Astrocyte of the cerebellum (primary cell): Measurements from ENCODE around the gene TMEM132D.

Experiments used
- DNase-seq: peaks from one replicate; pipeline ENCODE4 v3.0.0-alpha.2; 2011; ENCODE audit warnings: low read depth
- H3K4me3 ChIP-seq: 2 replicates; pipeline ENCODE4 v1.5.1; 2011; ENCODE audit warnings: mild to moderate bottlenecking, low read depth, low read length, moderate library complexity
- in situ Hi-C: cut with HindIII; loops from 2 replicates; pipeline ENCODE4 v1.10.0; 2017; ENCODE audit warnings: low sequenced_read_pairs
- TF ChIP-seq, protein P1 (sequence below): IDR thresholded peaks from 2 replicates; pipeline ENCODE4 v1.5.1; 2012; ENCODE audit warnings: low read length, low read depth, moderate library complexity, mild to moderate bottlenecking; ENCODE audit errors: missing control alignments

TMEM132D gene

DNA sequence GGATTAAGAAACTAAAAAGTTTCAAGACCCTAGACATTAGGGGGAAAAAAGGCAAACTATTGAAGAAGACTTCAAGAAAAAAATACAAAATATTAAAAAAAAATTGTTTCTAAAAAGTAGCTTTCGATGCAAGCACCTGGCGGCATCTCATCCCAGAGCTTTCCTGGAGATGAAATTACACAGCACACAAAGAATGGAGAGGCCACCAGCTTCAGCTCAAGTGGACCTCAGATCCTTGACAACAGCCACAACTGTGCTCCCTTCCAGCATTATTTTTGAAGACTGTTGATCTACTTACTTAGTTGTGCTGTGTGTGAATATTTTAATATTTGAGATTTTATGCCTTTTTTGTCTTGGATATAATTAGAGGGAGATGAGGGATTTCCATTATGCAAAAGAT, 571.5 kb downstream of the TMEM132D start:
- no peak overlapping the region for H3K4me3 ChIP-seq
- in situ Hi-C loops: no loop called here
- no peak for DNase-seq
- TF ChIP-seq, protein P1, sequence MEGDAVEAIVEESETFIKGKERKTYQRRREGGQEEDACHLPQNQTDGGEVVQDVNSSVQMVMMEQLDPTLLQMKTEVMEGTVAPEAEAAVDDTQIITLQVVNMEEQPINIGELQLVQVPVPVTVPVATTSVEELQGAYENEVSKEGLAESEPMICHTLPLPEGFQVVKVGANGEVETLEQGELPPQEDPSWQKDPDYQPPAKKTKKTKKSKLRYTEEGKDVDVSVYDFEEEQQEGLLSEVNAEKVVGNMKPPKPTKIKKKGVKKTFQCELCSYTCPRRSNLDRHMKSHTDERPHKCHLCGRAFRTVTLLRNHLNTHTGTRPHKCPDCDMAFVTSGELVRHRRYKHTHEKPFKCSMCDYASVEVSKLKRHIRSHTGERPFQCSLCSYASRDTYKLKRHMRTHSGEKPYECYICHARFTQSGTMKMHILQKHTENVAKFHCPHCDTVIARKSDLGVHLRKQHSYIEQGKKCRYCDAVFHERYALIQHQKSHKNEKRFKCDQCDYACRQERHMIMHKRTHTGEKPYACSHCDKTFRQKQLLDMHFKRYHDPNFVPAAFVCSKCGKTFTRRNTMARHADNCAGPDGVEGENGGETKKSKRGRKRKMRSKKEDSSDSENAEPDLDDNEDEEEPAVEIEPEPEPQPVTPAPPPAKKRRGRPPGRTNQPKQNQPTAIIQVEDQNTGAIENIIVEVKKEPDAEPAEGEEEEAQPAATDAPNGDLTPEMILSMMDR: no peak

DNA sequence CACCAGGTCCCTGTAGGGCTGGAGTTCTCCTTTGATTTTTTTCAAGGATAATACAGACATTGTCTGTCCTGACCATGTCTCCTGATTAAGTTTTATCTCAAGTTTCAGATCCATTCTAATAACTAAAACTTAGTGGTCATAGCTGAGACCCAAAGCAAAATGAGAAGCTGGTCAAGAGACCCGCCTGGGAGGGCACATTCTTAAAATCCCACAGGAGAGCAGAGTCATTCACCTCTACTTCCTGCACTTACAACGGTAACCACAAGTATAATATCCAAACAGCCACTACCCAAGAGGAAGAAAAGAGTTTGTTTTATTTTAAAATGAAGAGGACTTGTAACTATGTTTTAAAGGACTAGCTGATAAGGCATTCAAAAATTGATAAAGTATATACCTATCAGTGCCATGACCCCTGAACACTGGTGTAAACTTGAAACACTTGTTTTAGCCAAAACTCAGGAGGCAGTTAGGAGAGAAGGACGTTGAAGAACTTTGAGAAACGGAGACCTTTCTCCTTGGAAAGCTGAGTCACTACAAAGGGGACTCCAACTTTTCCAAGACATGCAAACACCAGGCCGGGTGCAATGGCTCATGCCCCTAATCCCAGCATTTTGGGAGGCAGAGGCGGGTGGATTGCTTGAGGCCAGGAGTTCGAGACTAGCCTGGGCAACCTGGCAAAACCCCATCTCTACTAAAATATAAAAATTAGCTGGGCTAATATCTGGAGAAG, 572.3 kb downstream of the TMEM132D start:
- TF ChIP-seq, protein P1: no peak
- in situ Hi-C loops: no loop called here
- H3K4me3 ChIP-seq: no peak overlapping the region
- DNase-seq: peak; percentile 18

DNA sequence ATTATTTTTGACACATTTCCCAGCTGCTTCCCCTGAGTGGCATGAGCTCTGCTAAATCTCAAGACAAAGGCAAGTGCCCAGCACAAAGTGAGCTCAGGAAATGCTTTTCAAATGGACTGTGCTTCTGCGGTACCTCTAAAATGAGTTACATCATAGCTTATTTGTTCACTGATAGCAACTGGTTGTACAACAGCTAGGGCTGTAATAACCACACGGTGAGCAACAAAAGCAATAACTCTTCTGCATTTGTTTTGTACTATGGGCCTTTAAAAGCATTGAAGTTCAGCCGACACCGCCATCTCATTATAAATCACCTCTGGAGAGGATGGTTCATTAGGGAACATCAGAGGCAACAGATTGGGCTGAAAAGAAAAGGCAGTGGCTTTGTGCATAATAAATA, 575.6 kb downstream of the TMEM132D start:
- no peak overlapping the region for H3K4me3 ChIP-seq
- TF ChIP-seq, protein P1: no peak
- in situ Hi-C loops: no loop called here
- no peak for DNase-seq

DNA sequence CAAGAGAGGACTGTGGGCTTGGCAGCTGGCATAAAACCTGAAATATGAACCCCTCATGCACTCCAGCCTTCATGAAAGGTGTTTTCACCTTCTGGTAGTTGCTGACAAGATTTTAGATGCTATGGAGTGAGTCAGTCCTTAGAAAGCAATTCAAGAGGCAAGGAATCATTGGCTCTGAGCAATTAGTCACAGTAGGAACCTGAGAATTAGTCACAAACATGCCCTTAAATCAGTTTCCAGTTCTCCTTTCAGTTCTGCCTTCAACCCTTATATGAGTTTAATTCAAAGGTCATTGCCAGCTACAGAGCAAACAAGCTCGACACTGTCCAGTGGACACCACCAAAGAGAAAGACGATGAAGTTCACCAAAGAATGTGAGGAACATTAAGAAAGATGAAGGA, 578.3 kb downstream of the TMEM132D start:
- TF ChIP-seq, protein P1: no peak
- in situ Hi-C loops: no loop called here
- no peak overlapping the region for H3K4me3 ChIP-seq
- DNase-seq: no peak

DNA sequence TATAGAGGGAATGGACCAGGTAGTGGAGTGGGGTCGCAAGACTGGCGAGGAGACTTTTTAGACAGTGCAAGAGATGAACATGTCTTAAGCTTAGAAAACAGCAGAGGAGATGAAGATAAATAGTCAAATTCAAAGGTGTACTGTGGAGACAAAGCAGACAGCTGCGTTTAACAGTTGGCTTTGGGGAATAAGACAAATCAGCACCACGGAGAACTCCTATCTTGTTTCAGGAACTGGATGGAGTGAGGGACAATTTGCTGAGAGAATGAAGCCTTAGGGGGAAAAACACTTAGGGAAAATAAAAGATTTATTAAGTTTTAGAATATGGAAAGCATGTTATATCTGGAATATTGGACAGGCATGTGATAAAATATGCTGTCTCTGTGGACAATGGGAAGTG, 591.8 kb downstream of the TMEM132D start:
- DNase-seq: no peak
- TF ChIP-seq, protein P1: no peak
- in situ Hi-C loops: no loop called here
- no peak overlapping the region for H3K4me3 ChIP-seq

DNA sequence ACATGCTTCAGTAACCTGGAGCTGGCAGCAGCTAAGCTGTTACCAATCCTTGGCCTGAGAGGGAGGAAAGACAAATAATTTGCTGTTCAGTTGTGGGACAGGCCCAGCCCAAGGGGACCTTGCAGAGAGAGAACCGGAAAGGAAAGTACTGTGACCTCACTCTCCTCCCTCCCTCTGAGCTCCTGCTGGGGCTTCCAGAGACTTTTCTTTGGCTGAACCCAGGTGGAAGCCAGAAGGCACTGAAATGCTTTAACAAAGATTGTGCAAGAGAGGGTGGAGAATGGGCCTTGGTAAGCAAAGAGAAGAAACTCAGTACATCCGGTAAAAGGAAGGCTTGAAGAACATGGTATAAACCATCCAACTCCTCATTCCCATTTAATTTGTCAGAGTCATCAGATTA, 593.5 kb downstream of the TMEM132D start:
- no peak for DNase-seq
- H3K4me3 ChIP-seq: no peak overlapping the region
- TF ChIP-seq, protein P1: no peak
- in situ Hi-C loops: no loop called here

DNA sequence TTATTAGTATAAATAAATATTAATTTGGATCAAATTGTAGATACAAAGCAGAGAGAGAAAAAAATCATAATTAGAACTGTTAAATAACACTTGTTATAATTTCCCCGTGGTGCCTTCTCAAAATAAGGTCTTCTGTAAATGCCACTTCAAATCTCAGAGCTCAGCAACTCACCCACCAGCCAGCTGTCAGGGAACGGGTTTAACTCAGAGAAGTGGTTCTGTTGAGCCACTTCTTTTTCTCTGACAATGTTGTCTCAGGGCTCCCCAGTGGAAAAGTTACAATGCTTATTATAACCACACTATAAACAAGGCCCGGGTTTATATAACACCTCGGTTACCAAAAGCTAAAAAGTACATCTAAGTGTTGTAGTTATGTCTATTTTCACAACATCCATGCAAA, 598.0 kb downstream of the TMEM132D start:
- in situ Hi-C loops: no loop called here
- H3K4me3 ChIP-seq: no peak overlapping the region
- no peak for DNase-seq
- TF ChIP-seq, protein P1: no peak
